Esophagus muscularis mucosa (tissue), 4 donors: Measurements from ENCODE around the gene AANAT.

Experiments used
- CTCF ChIP-seq, 3 experiments: fragments of 200-600 bp in 2 of 3; fragments of 450-650 bp in 1 of 3; sonication (generic) in 2 of 3; IDR thresholded peaks; one replicate each; pipeline ENCODE4 v1.5.1; 2017 to 2019; ENCODE audit warnings: antibody characterized with exemption in 3 of 3, mild to moderate bottlenecking in 2 of 3, moderate library complexity in 1 of 3
- EP300 ChIP-seq: sonication (generic); formaldehyde crosslinking; IDR thresholded peaks from one replicate; pipeline ENCODE4 v1.6.1; 2017; ENCODE audit warnings: antibody characterized with exemption
- POLR2AphosphoS5 ChIP-seq, 2 donors: sonication (generic); formaldehyde crosslinking; IDR thresholded peaks; one replicate each; pipeline ENCODE4 v1.6.1; 2017; ENCODE audit warnings: antibody characterized with exemption in 2 of 2

GRCh38 chr17:76491271-76492122 is 24.1 kb downstream of the AANAT start:
- TF ChIP-seq CTCF (IDR thresholded peaks at IDR 0.05) (no peak), POLR2AphosphoS5 (IDR thresholded peaks at IDR 0.05) (no peak), EP300 (no peak)
